Hindlimb muscle (tissue), 1 donor: ENCODE measurements around the gene TIMP2. TPM values are rescaled to one million over a fixed set of nuclear protein-coding genes. Genes with fewer than 3 reads are reported as not detected.

ENCODE experiments used
- DNase-seq: peaks from one replicate; pipeline ENCODE4 v3.0.0-alpha.2; 2013
- polyA plus RNA-seq: library from polyadenylated mRNA; unstranded; fragments of 120-200 nt; gene quantifications from one replicate; pipeline ENCODE4 v1.2.1, GENCODE V29; 2013; ENCODE audit not compliant: insufficient read length

The TIMP2 gene
- polyA plus RNA-seq, 1 donor, result 185 TPM

- DNase-seq, result no peak
Measured at GRCh38 chr17:78831688-78832540, 93.3 kb downstream of the TIMP2 start.

DNA sequence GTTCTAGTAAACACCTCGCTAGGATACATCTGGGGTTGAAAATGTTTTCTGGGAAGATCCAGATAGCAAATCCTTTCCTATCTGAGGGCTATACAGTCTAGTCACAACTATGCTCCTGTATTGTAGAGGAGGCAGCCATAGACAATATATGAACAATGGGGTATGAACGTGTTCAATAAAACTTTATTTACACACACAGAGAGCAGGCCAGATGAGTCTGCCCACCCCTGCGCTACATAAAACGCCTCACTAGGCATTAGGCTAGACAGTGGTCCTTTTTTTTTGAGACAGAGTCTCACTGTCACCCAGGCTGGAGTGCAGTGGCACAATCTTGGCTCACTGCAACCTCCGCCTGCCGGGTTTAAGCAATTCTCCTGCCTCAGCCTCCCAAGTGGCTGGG is 95.7 kb downstream of the TIMP2 start:
- DNase-seq, result no peak

- no peak for DNase-seq
Measured at GRCh38 chr17:78828470-78829185, 96.6 kb downstream of the TIMP2 start.

DNA sequence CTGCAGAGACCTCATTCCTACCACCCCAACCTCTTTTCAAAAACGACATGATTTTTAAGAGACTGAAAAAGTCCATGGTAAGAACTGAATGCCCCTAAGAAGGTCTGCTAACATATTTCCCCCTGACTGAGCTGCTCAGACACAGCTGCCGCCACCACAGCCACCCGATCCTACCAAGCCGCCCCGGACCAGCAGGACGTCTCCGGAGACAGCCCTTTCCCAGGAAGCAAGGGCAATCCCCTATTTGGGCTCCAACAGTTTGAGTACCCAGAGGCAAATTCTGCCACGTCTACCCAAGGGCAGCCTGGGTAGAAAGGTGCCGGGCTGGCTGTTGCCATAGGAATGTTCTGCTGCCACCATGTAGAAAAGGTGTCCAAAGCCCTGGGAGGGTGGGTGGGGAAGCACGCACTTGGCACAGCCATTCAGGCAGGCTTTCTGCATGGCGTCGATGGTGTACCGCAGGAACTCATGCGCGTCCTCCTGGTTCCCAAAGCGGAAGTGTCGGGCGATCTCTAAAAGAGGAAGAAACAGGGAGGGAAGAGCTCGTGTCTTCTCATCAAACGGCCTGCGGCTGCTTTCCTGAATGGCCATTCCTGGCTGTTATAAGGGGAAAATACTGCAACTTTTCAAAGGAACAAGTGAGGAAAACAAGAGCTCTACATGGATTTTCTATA is 98.2 kb downstream of the TIMP2 start:
- DNase-seq, result no peak

- no peak for DNase-seq
Measured at GRCh38 chr17:78826421-78826820, 98.8 kb downstream of the TIMP2 start.

- DNase-seq, result no peak
Measured at GRCh38 chr17:78825696-78826095, 99.5 kb downstream of the TIMP2 start.

DNA sequence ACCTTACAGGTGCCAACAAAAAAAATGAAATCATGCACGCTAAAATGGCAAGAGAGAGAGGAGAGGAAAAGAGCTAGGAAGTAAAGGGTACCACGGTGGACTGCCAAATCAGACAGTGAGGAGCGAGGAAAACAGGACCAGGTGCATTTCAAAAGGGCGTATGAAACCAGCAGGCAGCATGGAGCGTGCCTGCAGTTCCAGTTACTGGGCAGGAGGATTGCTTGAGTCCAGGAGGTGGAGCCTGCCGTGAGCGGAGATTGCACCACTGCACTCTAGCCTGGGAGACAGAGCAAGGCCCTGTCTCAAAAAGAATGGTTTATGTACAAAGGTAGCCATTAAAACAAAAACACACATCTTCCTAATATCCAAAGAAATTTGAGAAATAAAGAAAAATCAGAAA is 100.9 kb downstream of the TIMP2 start:
- DNase-seq, result no peak

DNA sequence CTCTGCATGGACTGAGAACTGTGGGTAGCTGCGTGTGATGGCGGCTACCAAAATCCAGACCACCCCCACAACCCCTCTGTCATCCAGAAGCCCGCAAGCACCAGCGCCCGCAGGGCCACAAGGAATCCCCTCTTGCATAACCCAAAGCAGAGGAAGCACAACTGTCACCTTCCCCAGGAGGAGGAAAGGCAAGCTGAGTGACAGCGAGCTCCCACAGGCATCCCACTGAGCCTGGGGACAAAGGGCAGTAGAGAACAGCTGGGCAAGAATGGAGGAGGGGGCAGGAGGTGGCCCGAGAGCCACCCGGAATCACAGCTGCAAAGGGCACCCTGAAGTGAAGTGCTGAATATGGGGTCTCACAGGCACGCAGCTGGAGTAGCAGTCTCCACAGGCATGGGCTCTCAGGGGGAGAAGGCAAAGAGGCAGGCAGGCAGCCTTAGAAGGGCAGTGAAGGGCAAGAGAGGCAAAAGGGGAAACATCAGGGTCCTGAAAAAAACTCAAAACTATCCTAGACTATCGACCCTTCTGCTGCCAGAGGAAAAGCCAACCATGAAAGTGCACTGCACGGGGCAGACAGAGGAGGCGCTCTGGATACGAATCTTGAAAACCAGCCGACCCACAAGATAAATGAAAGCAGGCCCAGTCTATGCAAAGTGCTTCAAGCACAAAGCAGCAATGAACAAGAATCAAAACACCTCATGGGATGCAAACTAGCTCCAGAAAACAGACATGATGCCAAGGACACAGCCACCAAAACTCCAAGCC is 101.7 kb downstream of the TIMP2 start:
- DNase-seq, result no peak

GRCh38 chr17:78822552-78822951 is 102.6 kb downstream of the TIMP2 start:
- no peak for DNase-seq

GRCh38 chr17:78821961-78822360 is 103.2 kb downstream of the TIMP2 start:
- DNase-seq, result no peak

DNA sequence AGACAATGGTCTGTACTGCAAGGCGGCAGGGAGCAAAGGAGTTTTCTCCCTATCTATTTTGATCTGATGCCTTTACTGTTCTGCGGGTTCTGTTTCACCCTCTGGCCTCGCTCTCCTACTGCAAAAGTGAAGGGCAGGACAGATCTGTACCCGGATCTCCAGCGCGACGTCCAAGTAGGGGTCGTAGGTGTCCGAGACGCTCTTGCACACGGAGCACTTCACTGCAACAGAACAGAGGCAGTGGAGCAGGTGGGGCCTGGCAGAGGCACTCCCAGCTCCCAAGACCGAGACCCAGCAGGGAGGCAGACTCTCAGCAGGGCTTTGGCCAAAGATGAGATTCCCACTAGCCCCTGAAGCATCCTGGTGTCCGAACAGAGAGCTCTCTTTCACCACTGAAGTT is 104.3 kb downstream of the TIMP2 start:
- no peak for DNase-seq

DNA sequence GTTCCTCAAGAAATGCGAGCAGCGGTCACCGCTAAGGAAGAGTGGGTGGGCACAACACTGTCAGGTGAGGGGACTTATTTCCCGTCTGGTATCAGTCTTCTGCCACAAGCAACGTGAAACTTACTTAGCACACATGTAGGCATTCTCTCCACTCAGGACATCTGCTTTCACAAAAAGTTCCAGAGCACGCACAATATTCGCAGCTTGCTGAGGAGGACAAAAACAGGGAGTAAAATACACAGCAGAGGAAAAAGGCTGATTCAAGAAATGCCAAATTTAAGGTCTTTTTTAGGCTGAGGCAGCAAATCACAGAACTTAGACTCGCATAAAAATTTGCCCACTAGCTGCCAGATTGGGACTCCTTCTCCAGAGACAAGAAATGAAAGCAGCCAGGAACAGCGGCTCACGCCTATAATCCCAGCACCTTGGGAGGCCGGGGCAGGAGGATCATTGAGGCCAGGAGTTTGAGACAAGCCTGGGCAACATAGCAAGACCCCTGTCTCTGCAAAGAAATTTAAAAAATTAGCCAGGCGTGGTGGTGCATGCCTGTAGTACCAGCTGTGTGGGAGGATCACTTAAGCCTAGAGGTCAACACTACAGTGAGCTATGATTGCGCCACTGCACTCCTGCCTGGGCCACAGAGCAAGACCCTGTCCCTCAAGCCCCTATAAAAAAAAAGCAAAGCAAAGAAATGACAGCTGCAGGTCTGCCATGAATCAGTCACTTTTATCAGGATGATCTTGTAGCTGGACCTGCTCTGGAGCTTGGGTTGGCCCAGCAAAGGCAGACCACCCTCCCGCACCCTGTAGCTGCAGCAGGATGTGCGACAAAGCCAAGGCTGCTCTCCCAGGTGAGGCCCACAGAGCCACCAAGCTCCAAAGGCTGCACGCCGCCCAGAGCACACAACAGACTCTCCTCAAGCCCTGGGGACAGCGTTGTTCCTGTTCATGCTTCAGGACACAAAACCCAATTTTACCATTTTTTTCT is 105.1 kb downstream of the TIMP2 start:
- DNase-seq, result no peak

GRCh38 chr17:78819402-78819801 is 105.8 kb downstream of the TIMP2 start:
- DNase-seq, result no peak

DNA sequence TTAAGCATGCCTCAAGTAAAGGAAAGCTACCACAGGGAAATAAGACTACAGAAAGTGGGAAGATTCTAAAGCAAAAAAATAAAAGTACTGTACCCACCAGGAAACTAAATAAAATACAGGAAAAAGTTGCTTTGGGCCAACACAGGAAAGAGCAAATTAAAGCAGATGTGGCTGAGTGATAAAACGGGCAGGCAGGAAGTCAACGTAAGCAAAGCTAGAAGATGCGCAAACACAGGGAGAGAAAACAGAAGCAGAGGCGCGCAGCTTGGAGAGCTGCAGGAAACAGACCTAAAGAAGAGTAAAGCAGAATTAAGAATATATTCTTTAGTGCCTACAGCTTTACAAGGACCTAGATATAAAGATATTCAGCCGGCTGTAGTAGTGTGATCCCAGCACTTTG is 106.3 kb downstream of the TIMP2 start:
- peak; percentile 54 for DNase-seq

- no peak for DNase-seq
Measured at GRCh38 chr17:78818152-78818846, 106.9 kb downstream of the TIMP2 start.

DNA sequence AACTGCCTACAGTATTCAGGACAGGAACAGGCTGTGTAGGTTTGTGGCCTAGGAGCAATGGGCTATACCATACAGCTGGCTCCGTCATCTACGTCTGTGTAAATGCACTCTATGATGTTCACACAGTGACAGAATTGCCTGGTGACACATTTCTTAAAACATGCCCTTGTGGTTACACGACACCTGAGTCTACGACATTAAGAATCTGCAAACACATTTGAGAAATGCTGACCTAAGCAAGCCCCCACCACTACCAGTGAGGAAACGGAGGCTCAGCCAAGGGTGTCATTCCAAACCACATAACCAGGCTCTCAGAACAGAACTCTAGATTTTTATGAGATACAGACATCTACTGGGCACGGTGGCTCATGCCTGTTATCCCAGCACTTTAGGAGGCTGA is 108.1 kb downstream of the TIMP2 start:
- DNase-seq, result no peak

DNA sequence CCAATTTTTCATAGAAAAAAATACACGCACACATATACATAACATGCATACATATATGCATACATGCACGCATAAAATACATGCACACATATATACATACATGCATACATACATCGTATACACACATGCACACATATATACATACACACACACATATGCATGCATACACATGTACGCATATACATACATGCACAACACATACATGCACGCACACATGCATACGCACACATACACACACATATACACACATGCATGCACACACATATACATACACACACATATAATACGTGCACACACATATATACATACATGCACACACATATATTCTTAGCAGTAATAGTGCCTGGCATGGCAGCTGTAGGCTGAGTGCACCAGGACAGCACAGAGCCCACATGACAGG is 109.5 kb downstream of the TIMP2 start:
- no peak for DNase-seq

DNA sequence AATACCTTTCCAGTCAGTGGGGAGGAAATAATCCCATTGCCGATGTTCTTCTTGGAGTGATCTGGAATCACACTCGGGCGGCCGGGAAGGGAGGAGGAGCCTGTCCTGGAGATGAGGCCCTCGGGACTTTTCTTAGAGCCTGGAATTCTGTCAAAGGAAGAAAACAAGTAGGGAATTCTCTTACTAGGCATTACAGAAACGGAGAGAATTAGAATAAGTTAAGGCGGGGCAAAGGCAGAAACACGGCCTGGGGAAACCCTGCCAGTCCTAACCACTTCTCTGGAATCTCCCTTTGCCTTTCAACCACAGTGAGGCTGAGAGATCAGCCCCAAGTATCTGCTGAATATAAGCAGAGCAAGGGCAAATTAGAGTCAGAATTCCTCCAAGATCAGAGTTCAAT is 112.3 kb downstream of the TIMP2 start:
- no peak for DNase-seq

GRCh38 chr17:78808163-78808562 is 117.0 kb downstream of the TIMP2 start:
- no peak for DNase-seq

GRCh38 chr17:78806451-78806850 is 118.7 kb downstream of the TIMP2 start:
- DNase-seq, result no peak

DNA sequence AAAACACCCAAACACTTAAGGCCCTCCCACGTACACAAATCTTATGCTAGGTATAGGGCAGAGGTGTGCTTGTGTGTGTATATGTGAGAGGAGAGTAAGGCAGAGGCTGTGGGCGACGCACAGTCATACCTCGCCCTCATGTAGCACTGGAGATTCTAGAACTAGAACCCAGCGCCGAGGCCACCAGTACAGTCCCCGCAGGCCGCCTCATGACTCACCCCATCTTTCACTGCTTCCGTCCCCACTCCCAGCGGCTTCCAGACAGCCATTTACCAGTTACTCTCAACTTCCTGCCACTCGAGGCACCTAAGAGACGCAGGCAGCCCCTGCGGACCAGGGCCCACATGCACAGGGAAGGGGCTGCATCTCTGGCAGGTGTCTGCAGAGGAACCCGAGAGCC is 119.9 kb downstream of the TIMP2 start:
- DNase-seq, result no peak
